ENCODE results near the gene SIPA1L3. TPM values are rescaled to one million over a fixed set of nuclear protein-coding genes. Genes with fewer than 3 reads are reported as not detected.

Gene SIPA1L3
- total and polyA plus RNA-seq, 10 of the 15 experiments (the other 5 are each of a cell fraction or from before 2014, with no cell fraction given) = 0.24 to 66.2 (median 19.1) TPM

GRCh38 chr19:37954421-37954874 is 47.4 kb downstream of the SIPA1L3 start (continued):
- TF ChIP-seq BCL3 (IDR thresholded peaks at IDR 0.05; ENCODE audit: borderline replicate concordance, insufficient read depth, low read depth, low read length, poor library complexity, severe bottlenecking) (no peak), SREBF2 (IDR thresholded peaks at IDR 0.05; ENCODE audit: low read length) (no peak), SMC3 (IDR thresholded peaks at IDR 0.05; ENCODE audit: borderline replicate concordance, low read length) (no peak), MTA3 (IDR thresholded peaks at IDR 0.05; ENCODE audit: borderline replicate concordance, low read length) (no peak), RAD21 (IDR thresholded peaks at IDR 0.05; ENCODE audit: insufficient read depth, low read depth, low read length) (no peak), RAD51 (IDR thresholded peaks at IDR 0.05) (no peak), NRF1 (conservative IDR thresholded peaks at IDR 0.05; ENCODE audit: low read depth, low read length) (no peak), BHLHE40 (IDR thresholded peaks at IDR 0.05; ENCODE audit: borderline replicate concordance in 1 of 2, low read depth in 2 of 2, low read length in 1 of 2) (peak; percentile 55 to 80; a peak in 3 of 4 replicates), PBX3 (IDR thresholded peaks at IDR 0.05; ENCODE audit: insufficient replicate concordance, low read depth, low read length) (no peak), RELB (IDR thresholded peaks at IDR 0.05; ENCODE audit: low read depth) (0 out of 2 replicates have a peak, but pooled peaks have one; percentile 34), RUNX3 (IDR thresholded peaks at IDR 0.05; ENCODE audit: low read length) (peak; percentile 24; the same call in 1 of the 2 replicates), ETV6 (conservative IDR thresholded peaks at IDR 0.05 in 1 of 2, IDR thresholded peaks at IDR 0.05 in 1 of 2; ENCODE audit: borderline replicate concordance in 1 of 2, low read depth in 1 of 2) (no peak), YBX1 (IDR thresholded peaks at IDR 0.05) (no peak), MYB (IDR thresholded peaks at IDR 0.05; ENCODE audit: borderline replicate concordance, low read depth, low read length) (no peak), CREB1 (IDR thresholded peaks at IDR 0.05; ENCODE audit: low read depth) (no peak), RCOR1 (conservative IDR thresholded peaks at IDR 0.05; ENCODE audit: low read depth, low read length) (no peak), ZNF622 (IDR thresholded peaks at IDR 0.05) (no peak), PKNOX1 (IDR thresholded peaks at IDR 0.05) (no peak), GABPA (IDR thresholded peaks at IDR 0.05; ENCODE audit: low read depth) (no peak), NFIC (IDR thresholded peaks at IDR 0.05; ENCODE audit: low read depth, low read length) (no peak), HDGF (IDR thresholded peaks at IDR 0.05) (no peak), STAT1 (conservative IDR thresholded peaks at IDR 0.05) (no peak), NFXL1 (IDR thresholded peaks at IDR 0.05; ENCODE audit: borderline replicate concordance) (no peak), ATF7 (IDR thresholded peaks at IDR 0.05; ENCODE audit: low read depth) (no peak), FOXM1 (IDR thresholded peaks at IDR 0.05; ENCODE audit: low read depth, low read length) (no peak), GATAD2B (conservative IDR thresholded peaks at IDR 0.05; ENCODE audit: low read depth) (no peak)

Data from GM12878 (cell line).